Sigmoid colon (tissue), 7 donors: ENCODE results near the gene NDEL1. TPM values are rescaled to one million over a fixed set of nuclear protein-coding genes. Genes with fewer than 3 reads are reported as not detected.

Source experiments
- DNase-seq: peaks from one replicate; pipeline ENCODE4 v3.0.0-alpha.2; 2019
- H3K27ac ChIP-seq, 4 donors: fragments of 200-600 bp; sonication (generic); one replicate each; pipeline ENCODE4 v1.5.1; 2016 to 2019; ENCODE audit warnings: mild to moderate bottlenecking in 1 of 4
- H3K27me3 ChIP-seq, 3 donors: fragments of 200-600 bp; sonication (generic); one replicate each; pipeline ENCODE4 v1.5.1; 2019; ENCODE audit warnings: mild to moderate bottlenecking in 1 of 3
- H3K36me3 ChIP-seq, 4 donors: fragments of 200-600 bp; sonication (generic); one replicate each; pipeline ENCODE4 v1.5.1; 2016 to 2019
- H3K4me1 ChIP-seq, 4 donors: fragments of 200-600 bp; sonication (generic); one replicate each; pipeline ENCODE4 v1.5.1; 2017 to 2019
- H3K4me3 ChIP-seq, 4 donors: fragments of 200-600 bp; sonication (generic); one replicate each; pipeline ENCODE4 v1.5.1; 2017 to 2019; ENCODE audit warnings: mild to moderate bottlenecking in 2 of 4, moderate library complexity in 1 of 4
- H3K9me3 ChIP-seq, 4 donors: fragments of 200-600 bp in 3 of 4; sonication (generic) in 3 of 4; one replicate each; pipeline versions ENCODE4 v1.5.1 to v1.6.1; 2013 to 2019
- EP300 ChIP-seq, 4 donors: sonication (generic); formaldehyde crosslinking; IDR thresholded peaks; one replicate each; pipeline ENCODE4 v1.6.1; 2017; ENCODE audit warnings: antibody characterized with exemption in 4 of 4
- POLR2A ChIP-seq, 2 donors: fragments of 450-650 bp; IDR thresholded peaks; one replicate each; pipeline ENCODE4 v1.6.1; 2016; ENCODE audit warnings: antibody characterized with exemption in 2 of 2, mild to moderate bottlenecking in 2 of 2, moderate library complexity in 2 of 2
- POLR2AphosphoS5 ChIP-seq, 4 donors: sonication (generic); formaldehyde crosslinking; IDR thresholded peaks; one replicate each; pipeline ENCODE4 v1.6.1; 2017; ENCODE audit warnings: antibody characterized with exemption in 4 of 4
- WGBS, 2 donors: extraction: QIAGEN DNeasy Blood & Tissue Kit; methylation state at CpG; one replicate each; pipeline ENCODE4 v1.1.7; 2013; 5-methylcytosine and 5-hydroxymethylcytosine counted together
- intact Hi-C: fragments of 100-400 bp; cut with DNase I; formaldehyde crosslinking; loops from one replicate; pipeline ENCODE4 v1.15.1; 2023
- polyA plus RNA-seq, 3 donors: library from polyadenylated mRNA; stranded (reverse); fragments of 200-250 nt; gene quantifications; one replicate each; pipeline ENCODE4 v1.2.3, GENCODE V29; 2013
- total RNA-seq, 4 donors: library from RNA; depleted of rRNA; stranded (reverse); fragments of >200 nt; gene quantifications; one replicate each; pipeline ENCODE4 v1.1.0, GENCODE V29; 2016
- TF ChIP-seq, protein P1 (sequence below), 4 experiments: fragments of 450-650 bp in 3 of 4; fragments of 200-600 bp in 1 of 4; IDR thresholded peaks; one replicate each; pipeline ENCODE4 v1.5.1; 2016 to 2019; ENCODE audit warnings: antibody characterized with exemption in 4 of 4, mild to moderate bottlenecking in 3 of 4, moderate library complexity in 2 of 4
- donor health status: healthy with polysubstance abuse.
- donor health status: Bipolar disorder and iron deficiency.
- donor health status: healthy.

NDEL1 gene
- total and polyA plus RNA-seq, 7 donors = 31.3 to 56.8 (median 41.4) TPM

DNA sequence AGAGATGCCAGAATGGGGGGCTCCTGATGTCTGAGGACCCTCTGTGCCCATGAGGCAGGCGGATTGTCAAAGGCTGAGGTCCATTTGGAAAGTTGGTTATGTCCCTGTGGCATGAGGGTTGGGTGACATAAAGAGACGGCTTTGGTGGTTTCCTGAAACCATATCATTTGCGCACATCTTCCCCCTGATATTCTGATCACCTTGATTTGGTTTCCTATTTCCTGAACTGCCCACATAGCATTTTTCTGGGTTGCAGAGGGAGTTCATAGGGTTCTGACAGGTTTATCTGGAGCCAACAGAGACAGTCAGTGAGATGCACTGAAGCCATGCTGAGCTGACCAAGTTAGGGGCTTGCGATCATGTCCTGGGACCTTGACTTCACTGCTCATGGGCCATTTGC is 22.4 kb upstream of the NDEL1 start:
- Histone ChIP-seq H3K27ac (no peak overlapping the region), H3K4me1 (peaks cover 0 to 8% (median 0%) of the 10 kb centered on the region in 4 donors), H3K9me3 (no peaks in the 10 kb centered on the region), H3K27me3 (peaks cover 0 to 3% (median 0%) of the 10 kb centered on the region in 3 donors), H3K36me3 (no peaks in the 10 kb centered on the region), H3K4me3 (no peak overlapping the region)
- TF ChIP-seq POLR2A (IDR thresholded peaks at IDR 0.05) = no peak
- no peak for DNase-seq
- intact Hi-C loops = no loop called here
- 57 to 81% methylated on average over 4 of the region's 4 CpGs for WGBS, 2 donors

DNA sequence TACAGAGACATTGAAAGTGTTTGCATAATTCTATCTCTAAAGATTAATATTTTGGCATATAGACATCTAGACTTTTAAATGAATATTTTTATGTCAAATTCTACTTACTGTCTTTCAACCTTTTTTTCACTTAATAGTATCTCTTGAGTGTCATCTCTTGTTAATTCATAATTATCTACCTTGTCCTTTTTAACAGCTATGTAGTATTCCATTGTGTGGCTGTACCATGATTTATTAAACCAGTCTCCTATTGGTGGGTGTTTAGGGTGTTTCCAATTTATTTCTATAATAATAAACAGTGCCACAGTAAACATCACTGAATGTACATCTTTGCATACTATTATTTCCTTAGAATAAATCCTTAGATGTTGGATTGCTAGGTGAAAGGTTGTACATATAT is 21.7 kb upstream of the NDEL1 start:
- no peaks in the 10 kb centered on the region for H3K9me3 ChIP-seq
- H3K27ac ChIP-seq = no peak overlapping the region
- H3K36me3 ChIP-seq = no peaks in the 10 kb centered on the region
- peaks cover 0 to 3% (median 0%) of the 10 kb centered on the region in 3 donors for H3K27me3 ChIP-seq
- no peak for TF ChIP-seq EP300 (IDR thresholded peaks at IDR 0.05)
- TF ChIP-seq, protein P1, sequence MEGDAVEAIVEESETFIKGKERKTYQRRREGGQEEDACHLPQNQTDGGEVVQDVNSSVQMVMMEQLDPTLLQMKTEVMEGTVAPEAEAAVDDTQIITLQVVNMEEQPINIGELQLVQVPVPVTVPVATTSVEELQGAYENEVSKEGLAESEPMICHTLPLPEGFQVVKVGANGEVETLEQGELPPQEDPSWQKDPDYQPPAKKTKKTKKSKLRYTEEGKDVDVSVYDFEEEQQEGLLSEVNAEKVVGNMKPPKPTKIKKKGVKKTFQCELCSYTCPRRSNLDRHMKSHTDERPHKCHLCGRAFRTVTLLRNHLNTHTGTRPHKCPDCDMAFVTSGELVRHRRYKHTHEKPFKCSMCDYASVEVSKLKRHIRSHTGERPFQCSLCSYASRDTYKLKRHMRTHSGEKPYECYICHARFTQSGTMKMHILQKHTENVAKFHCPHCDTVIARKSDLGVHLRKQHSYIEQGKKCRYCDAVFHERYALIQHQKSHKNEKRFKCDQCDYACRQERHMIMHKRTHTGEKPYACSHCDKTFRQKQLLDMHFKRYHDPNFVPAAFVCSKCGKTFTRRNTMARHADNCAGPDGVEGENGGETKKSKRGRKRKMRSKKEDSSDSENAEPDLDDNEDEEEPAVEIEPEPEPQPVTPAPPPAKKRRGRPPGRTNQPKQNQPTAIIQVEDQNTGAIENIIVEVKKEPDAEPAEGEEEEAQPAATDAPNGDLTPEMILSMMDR (IDR thresholded peaks at IDR 0.05) = no peak
- no peak for TF ChIP-seq POLR2A (IDR thresholded peaks at IDR 0.05)
- TF ChIP-seq POLR2AphosphoS5 (IDR thresholded peaks at IDR 0.05) = no peak
- DNase-seq = no peak
- intact Hi-C loops = no loop called here
- H3K4me3 ChIP-seq = no peak overlapping the region
- peaks cover 0 to 8% (median 0%) of the 10 kb centered on the region in 4 donors for H3K4me1 ChIP-seq

DNA sequence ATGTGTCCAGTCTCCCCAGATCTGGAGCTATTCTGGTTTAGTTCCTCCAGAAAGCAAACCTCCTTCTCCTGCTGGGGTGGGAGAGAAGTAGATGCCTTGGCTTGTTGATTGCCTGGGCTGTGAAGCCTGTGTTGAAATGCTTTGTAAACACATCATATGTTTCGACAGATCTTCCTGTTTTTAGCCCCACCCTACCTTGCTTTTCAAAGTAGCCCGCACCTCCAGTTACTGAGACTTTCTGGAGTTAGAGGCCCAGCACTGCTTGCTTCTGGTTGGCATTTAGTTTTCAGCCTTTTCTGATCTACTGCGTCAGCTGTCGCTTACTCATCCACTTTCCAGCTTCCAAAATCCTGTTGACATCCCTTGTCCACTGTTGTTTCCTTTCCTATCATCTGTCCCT is 17.9 kb upstream of the NDEL1 start:
- Histone ChIP-seq H3K27ac (no peak overlapping the region), H3K36me3 (no peaks in the 10 kb centered on the region), H3K27me3 (peaks cover 0 to 3% (median 0%) of the 10 kb centered on the region in 3 donors), H3K9me3 (no peaks in the 10 kb centered on the region), H3K4me1 (no peaks in the 10 kb centered on the region), H3K4me3 (no peak overlapping the region)
- TF ChIP-seq POLR2A (IDR thresholded peaks at IDR 0.05) (no peak), EP300 (IDR thresholded peaks at IDR 0.05) (no peak), POLR2AphosphoS5 (IDR thresholded peaks at IDR 0.05) (no peak)
- TF ChIP-seq, protein P1 (IDR thresholded peaks at IDR 0.05) = no peak
- intact Hi-C loops = no loop called here
- 81 to 82% methylated on average over 4 of the region's 4 CpGs for WGBS, 2 donors
- DNase-seq = no peak

DNA sequence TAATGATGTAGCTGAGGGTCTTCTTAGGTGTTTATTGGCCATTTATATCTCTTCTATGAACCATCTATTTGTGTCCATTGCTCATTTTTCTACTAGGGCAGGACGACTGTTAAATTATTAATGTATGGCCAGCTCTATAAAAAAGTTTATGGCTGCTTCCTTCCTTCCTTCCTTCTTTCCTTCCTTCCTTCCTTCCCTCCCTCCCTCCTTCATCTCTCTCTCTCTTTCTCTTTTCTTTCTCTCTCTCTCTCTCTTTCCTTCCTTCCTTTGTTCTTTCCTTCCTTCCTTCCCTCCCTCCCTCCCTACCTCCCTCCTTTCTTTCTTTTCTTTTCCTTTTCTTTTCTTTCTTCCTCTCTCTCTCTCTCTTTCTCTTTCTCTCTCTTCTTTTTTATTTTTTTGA is 17.2 kb upstream of the NDEL1 start:
- Histone ChIP-seq H3K9me3 (no peaks in the 10 kb centered on the region), H3K27ac (no peak overlapping the region), H3K27me3 (peaks cover 0 to 3% (median 0%) of the 10 kb centered on the region in 3 donors), H3K4me1 (no peaks in the 10 kb centered on the region), H3K4me3 (no peak overlapping the region), H3K36me3 (no peaks in the 10 kb centered on the region)
- intact Hi-C loops = no loop called here
- no peak for DNase-seq
- no peak for TF ChIP-seq EP300 (IDR thresholded peaks at IDR 0.05)
- no peak for TF ChIP-seq POLR2A (IDR thresholded peaks at IDR 0.05)
- TF ChIP-seq, protein P1 (IDR thresholded peaks at IDR 0.05) = no peak
- no peak for TF ChIP-seq POLR2AphosphoS5 (IDR thresholded peaks at IDR 0.05)
- WGBS, 2 donors = 36 to 58% methylated on average over 1 of the region's 1 CpG

DNA sequence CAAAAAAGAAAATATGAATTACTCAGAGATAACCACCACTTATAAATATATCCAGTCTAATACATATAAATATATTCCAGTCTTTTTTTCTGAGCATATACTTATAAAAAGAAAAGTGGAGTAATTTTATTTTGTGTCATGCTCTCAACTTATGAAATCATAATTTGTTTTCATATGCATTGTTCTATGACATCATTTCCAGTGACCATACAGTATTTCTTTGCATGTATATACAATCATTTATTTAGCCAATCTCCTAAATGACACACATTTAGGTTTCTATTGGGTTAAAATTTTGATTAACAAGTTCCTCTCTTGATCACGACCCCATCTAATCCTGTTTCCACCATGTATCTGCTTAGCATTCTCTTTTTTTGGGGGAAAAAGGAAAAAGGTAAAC is 16.4 kb upstream of the NDEL1 start:
- intact Hi-C loops = no loop called here
- Histone ChIP-seq H3K36me3 (no peaks in the 10 kb centered on the region), H3K9me3 (no peaks in the 10 kb centered on the region), H3K27ac (no peak overlapping the region), H3K4me1 (no peaks in the 10 kb centered on the region), H3K4me3 (no peak overlapping the region), H3K27me3 (peaks cover 0 to 3% (median 0%) of the 10 kb centered on the region in 3 donors)
- 31 to 61% methylated on average over 1 of the region's 1 CpG for WGBS, 2 donors
- DNase-seq = no peak
- no peak for TF ChIP-seq POLR2A (IDR thresholded peaks at IDR 0.05)
- TF ChIP-seq EP300 (IDR thresholded peaks at IDR 0.05) = no peak
